ENCODE measurements around the gene JUNB.

JUNB gene

DNA sequence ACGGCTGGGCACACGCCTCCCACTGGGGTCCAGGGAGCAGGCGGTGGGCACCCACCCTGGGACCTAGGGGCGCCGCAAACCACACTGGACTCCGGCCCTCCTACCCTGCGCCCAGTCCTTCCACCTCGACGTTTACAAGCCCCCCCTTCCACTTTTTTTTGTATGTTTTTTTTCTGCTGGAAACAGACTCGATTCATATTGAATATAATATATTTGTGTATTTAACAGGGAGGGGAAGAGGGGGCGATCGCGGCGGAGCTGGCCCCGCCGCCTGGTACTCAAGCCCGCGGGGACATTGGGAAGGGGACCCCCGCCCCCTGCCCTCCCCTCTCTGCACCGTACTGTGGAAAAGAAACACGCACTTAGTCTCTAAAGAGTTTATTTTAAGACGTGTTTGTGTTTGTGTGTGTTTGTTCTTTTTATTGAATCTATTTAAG is 1.6 kb downstream of the JUNB start:
- Histone ChIP-seq H4K20me1 (ENCODE audit: insufficient read depth, low read length) (peaks cover 4% of the 10 kb centered on the region; the same call in 1 of the 2 replicates), H3K27ac (ENCODE audit: low read length) (peak overlapping the region; percentile 92), H3K4me1 (ENCODE audit: low read length) (peaks cover 47% of the 10 kb centered on the region), H3K9ac (ENCODE audit: low read length) (peak overlapping the region; percentile 98), H2AFZ (ENCODE audit: low read depth, low read length) (no peak overlapping the region), H3K79me2 (ENCODE audit: low read length) (peaks cover 55% of the 10 kb centered on the region), H3K27me3 (ENCODE audit: low read depth, low read length) (no peaks in the 10 kb centered on the region), H3K4me3 (ENCODE audit: low read length) (peak overlapping the region; percentile 87), H3K4me2 (ENCODE audit: low read length) (peak overlapping the region; percentile 75), H3K36me3 (replicated peaks; ENCODE audit: low read depth, low read length) (peaks cover 19% of the 10 kb centered on the region), H3K9me3 (ENCODE audit: insufficient read depth, low read length) (no peaks in the 10 kb centered on the region)
- no peak for TF ChIP-seq CTCF (IDR thresholded peaks at IDR 0.05; ENCODE audit: low read depth, low read length)
- TF ChIP-seq EZH2phosphoT487 (IDR thresholded peaks at IDR 0.05; ENCODE audit: low read depth), result no peak

DNA sequence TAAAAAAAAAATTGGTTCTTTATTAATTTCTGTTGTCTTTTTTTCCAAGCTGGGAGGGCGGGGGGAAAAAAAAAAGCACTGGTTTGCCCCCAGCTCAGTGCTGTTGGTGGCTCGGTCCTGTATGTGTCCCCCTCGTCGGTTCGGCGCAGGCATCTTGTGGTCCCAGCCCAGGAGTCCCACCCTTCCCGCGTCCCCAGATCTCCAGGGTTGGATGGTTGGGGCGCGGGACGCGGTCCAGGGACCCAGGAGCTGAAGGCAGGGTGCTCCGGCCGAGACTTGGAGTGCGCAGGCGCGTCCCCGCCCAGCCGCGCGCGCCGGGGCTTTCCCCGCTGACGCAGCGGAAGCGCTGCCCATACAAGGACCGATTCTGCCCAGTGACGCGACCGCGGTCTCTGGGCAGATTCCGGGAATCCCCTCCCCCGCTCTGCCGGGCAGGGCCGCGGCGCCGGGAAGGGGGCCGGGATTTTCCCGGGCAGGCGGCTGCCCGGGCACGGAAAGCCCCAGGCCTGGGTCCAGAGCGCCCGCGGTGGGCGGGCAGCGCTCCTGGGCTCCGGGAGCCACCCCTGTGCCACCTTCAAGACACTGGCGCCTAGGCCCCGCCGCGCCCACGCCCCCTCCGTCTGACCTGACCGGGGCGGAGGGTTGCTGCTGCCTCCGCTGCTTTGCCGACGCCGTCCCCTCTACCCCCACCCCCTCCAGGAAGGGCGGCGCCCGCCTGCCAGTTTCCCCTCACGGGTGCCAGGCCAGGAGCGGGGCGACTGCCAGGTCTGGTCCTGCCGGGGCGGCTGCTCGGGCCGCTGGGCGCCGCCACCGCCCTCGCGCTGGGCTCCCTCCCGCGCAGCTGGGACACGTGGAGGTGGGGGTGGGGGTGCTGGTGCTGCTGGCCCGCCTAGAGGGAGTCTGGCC is 2.3 kb downstream of the JUNB start:
- Histone ChIP-seq H3K9ac (ENCODE audit: low read length) (peak overlapping the region; percentile 98), H3K4me1 (ENCODE audit: low read length) (peaks cover 40% of the 10 kb centered on the region), H3K27me3 (ENCODE audit: low read depth, low read length) (no peaks in the 10 kb centered on the region), H2AFZ (ENCODE audit: low read depth, low read length) (no peak overlapping the region), H3K79me2 (ENCODE audit: low read length) (peaks cover 55% of the 10 kb centered on the region), H3K4me3 (ENCODE audit: low read length) (peak overlapping the region; percentile 87), H3K9me3 (ENCODE audit: insufficient read depth, low read length) (no peaks in the 10 kb centered on the region), H3K4me2 (ENCODE audit: low read length) (peak overlapping the region; percentile 75), H4K20me1 (ENCODE audit: insufficient read depth, low read length) (peaks cover 4% of the 10 kb centered on the region; the same call in 1 of the 2 replicates), H3K27ac (ENCODE audit: low read length) (peak overlapping the region; percentile 92), H3K36me3 (replicated peaks; ENCODE audit: low read depth, low read length) (peaks cover 19% of the 10 kb centered on the region)
- TF ChIP-seq EZH2phosphoT487 (IDR thresholded peaks at IDR 0.05; ENCODE audit: low read depth) (no peak), CTCF (IDR thresholded peaks at IDR 0.05; ENCODE audit: low read depth, low read length) (0 out of 2 replicates have a peak, but pooled peaks have one; percentile 16)

DNA sequence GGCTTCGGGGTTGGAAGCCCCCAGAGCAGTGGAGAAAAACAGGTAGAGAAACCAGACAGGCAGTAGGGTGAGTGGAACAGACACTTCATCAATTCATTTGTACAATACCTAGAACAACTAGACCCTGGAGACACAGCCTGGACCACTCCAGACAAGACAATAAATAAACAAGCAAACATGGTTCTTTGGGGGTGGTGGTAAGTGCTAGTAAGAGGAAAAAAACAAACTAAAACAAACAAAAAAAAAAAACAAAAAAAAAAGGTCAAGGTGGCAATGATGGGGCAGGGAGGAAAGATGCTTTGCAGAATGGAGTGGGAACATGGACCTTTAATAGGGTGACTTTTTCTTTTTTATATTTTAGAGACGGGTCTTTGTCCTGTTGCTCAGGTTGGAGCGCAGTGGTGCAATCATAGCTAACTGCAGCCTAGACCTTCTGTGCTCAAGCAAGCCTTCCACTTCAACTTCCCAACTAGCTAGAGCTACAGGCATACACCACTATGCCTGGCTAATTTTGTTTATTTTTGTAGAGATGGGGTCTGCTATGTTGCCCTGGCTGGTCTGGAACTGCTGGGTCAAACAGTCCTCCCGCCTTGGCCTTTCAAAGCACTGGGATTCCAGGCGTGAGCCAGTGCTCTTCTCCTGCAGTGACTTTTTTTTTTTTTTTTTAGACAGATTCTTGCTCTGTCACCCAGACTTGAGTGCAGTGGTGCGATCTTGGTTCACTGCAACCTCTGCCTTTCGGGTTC is 3.1 kb downstream of the JUNB start:
- H3K4me2 ChIP-seq (ENCODE audit: low read length), result peak overlapping the region; percentile 71
- no peaks in the 10 kb centered on the region for H3K9me3 ChIP-seq (ENCODE audit: insufficient read depth, low read length)
- TF ChIP-seq CTCF (IDR thresholded peaks at IDR 0.05; ENCODE audit: low read depth, low read length) (0 out of 2 replicates have a peak, but pooled peaks have one; percentile 1), EZH2phosphoT487 (IDR thresholded peaks at IDR 0.05; ENCODE audit: low read depth) (no peak)
- H2AFZ ChIP-seq (ENCODE audit: low read depth, low read length), result no peak overlapping the region
- H3K4me1 ChIP-seq (ENCODE audit: low read length), result peaks cover 36% of the 10 kb centered on the region
- peaks cover 49% of the 10 kb centered on the region for H3K79me2 ChIP-seq (ENCODE audit: low read length)
- H3K4me3 ChIP-seq (ENCODE audit: low read length), result peak overlapping the region; percentile 87
- H3K36me3 ChIP-seq (replicated peaks; ENCODE audit: low read depth, low read length), result peaks cover 19% of the 10 kb centered on the region
- H4K20me1 ChIP-seq (ENCODE audit: insufficient read depth, low read length), result peaks cover 4% of the 10 kb centered on the region; the same call in 1 of the 2 replicates
- H3K9ac ChIP-seq (ENCODE audit: low read length), result peak overlapping the region; percentile 83
- H3K27ac ChIP-seq (ENCODE audit: low read length), result peak overlapping the region; percentile 92
- H3K27me3 ChIP-seq (ENCODE audit: low read depth, low read length), result no peaks in the 10 kb centered on the region
